Measurements from ENCODE around the gene ZNHIT3.
"Not testable (repeated sequence)": the region's sequence is repeated elsewhere in the genome, so short reads cannot be mapped to it uniquely, and the experiment has no call there.

ZNHIT3 gene

DNA sequence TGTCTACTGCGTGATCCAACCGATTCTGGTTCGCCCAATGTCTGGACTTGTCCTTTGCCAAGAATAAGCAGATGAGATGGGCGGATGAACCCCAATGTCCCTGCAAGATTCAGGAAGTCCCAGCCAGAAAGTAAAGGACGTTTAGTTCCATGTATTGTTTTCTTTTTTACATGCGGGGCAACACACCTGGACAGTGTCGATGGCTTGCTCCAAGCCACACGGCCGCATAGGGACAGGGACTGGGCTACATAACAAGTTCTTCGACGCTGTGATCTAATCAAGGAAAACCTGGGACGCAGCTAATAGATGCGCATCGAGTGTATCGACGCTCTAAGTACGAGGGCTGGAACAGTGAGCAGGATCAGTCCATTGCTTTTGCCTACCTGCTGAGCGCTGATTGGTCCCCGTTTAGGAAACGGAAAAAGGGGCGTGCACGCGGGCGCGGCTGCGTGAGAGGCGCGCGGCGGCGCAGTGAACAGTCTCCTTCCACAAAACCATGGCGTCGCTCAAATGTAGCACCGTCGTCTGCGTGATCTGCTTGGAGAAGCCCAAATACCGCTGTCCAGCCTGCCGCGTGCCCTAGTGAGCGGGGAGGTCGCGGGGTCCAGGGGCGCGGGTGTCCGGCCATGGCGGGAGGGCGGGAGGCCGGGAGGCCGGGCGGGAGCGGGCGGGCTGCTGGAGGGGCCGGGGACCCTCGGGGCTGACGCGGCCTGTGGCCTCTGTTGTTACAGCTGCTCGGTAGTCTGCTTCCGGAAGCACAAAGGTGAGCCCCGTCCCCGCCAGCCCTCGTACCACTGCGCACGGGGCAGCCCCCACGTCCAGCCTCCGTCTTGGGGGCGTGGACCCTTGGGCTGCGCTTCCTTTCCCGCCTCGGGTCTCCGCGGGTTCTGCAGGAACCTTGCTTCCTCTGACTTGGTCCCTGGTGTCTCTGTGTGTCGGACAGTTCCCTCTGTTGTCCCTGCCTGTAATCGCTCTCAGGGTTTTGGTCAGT, at the start of gene ZNHIT3:
ZNHIT3 (plus strand) TSS at position 478 of the 991 bp plus-strand sequence; CDS start at position 497, 19 bp downstream.
- peak; percentile 97 for ATAC-seq (replicated peaks; ENCODE audit: extremely low read depth, poor library complexity, severe bottlenecking)
- peaks cover 19% of the 10 kb centered on the region for H3K36me3 Mint-ChIP-seq (ENCODE audit: insufficient read depth)
- H3K4me1 Mint-ChIP-seq: peaks cover 39% of the 10 kb centered on the region
- no peaks in the 10 kb centered on the region for H3K9me3 Mint-ChIP-seq
- peak; percentile 77 to 86 for DNase-seq (ENCODE audit: low spot score in 2 of 2)
- peaks cover 13% of the 10 kb centered on the region for H3K27me3 Mint-ChIP-seq
- H3K4me3 Mint-ChIP-seq: peak within 1 kb of the TSS; percentile 93
- peak within 1 kb of the TSS; percentile 94 for H3K27ac Mint-ChIP-seq (ENCODE audit: low read depth)

DNA sequence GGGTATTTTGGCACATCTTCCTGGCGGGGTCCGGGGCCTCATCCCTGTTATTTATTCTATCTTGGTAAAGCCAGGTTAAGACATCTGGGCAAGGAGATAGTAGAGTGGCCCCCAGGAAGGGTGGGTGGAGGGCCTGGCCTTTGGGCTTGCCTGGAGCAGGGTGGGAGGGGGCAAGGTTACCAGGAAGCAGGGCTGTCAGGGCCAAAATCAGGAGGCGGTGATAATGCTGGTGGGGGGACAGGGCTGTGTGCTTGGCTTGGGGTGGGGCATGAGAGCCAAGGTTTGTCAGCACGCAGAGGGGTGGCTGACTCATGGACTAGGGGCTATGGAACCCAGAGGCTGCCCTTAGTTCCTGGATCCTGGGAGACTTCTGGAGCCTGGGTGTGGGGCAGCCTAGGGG, 44.7 kb upstream of the ZNHIT3 start:
- not testable (repeated sequence) for H3K4me3 Mint-ChIP-seq; DNase-seq (ENCODE audit: low spot score in 2 of 2); H3K27ac Mint-ChIP-seq (ENCODE audit: low read depth); H3K4me1 Mint-ChIP-seq; H3K27me3 Mint-ChIP-seq; H3K36me3 Mint-ChIP-seq (ENCODE audit: insufficient read depth); ATAC-seq (replicated peaks; ENCODE audit: extremely low read depth, poor library complexity, severe bottlenecking); H3K9me3 Mint-ChIP-seq

DNA sequence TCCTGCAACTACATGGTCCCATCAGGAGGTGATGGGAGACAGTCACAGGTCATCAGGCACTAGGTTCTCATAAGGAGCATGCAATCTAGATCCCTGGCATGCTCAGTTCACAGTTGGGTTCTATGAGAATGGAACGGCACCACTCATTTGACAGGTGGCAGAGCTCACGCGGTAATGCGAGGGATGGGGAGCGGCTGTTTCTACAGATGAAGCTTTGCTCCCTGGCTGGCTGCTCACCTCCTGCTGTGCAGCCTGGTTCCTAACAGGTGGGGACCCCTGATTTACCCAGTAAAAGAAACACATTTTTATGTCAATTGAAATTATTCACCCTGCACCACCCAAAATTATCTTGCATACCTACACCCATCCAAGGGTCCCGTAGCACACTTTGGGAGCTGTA, 42.7 kb upstream of the ZNHIT3 start:
- no peak for ATAC-seq (replicated peaks; ENCODE audit: extremely low read depth, poor library complexity, severe bottlenecking)
- DNase-seq (ENCODE audit: low spot score in 2 of 2): no peak
- Mint-ChIP-seq H3K9me3 (no peaks in the 10 kb centered on the region), H3K27ac (ENCODE audit: low read depth) (no peak overlapping the region), H3K36me3 (ENCODE audit: insufficient read depth) (no peaks in the 10 kb centered on the region), H3K4me3 (no peak overlapping the region), H3K4me1 (no peaks in the 10 kb centered on the region), H3K27me3 (no peaks in the 10 kb centered on the region)

DNA sequence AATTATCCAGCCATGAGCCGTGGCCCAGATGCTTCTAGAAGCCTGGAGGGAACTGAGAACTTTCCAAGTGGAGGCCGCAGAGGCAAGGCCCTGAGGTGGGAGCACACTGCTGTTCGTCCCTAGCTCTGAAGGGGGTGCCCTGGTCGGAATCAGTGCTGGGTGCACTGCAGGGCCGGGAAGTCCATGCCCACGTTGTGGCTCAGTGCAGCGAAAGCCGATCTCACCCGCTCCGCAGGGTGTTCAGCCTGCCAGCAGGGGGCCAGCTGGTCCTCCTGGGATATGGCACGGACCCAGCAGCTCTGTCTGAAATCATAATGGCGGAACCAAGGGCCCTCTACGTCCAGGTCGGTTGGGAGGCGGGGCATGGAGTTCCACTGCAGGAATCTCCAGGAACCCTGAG, 36.5 kb upstream of the ZNHIT3 start:
- not testable (repeated sequence) for H3K4me1 Mint-ChIP-seq; H3K9me3 Mint-ChIP-seq; H3K4me3 Mint-ChIP-seq; DNase-seq (ENCODE audit: low spot score in 2 of 2); H3K27ac Mint-ChIP-seq (ENCODE audit: low read depth); ATAC-seq (replicated peaks; ENCODE audit: extremely low read depth, poor library complexity, severe bottlenecking); H3K36me3 Mint-ChIP-seq (ENCODE audit: insufficient read depth)
- H3K27me3 Mint-ChIP-seq: peaks cover 10% of the 10 kb centered on the region

DNA sequence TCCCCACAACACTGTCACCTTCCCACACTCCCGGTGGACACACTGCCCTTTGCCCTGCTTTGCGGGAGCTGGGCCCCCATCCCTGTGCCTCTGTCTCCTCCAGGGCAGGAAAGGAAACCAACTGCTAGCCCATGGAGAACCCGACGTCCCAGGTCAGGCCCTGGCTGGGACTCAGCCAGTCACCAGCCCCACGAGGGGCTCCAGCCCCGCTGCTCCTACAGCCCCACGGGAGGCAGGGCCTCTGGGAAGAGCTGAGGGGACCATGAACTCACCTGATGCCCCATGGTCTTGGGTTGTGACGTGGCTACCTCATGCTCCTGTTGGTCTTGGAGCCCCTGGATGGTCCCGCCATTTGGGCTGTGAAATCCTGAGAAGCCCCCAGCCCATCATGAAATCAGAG, 33.6 kb upstream of the ZNHIT3 start:
- DNase-seq (ENCODE audit: low spot score in 2 of 2); H3K9me3 Mint-ChIP-seq; H3K4me3 Mint-ChIP-seq; H3K4me1 Mint-ChIP-seq; ATAC-seq (replicated peaks; ENCODE audit: extremely low read depth, poor library complexity, severe bottlenecking); H3K36me3 Mint-ChIP-seq (ENCODE audit: insufficient read depth); H3K27ac Mint-ChIP-seq (ENCODE audit: low read depth): not testable (repeated sequence)
- H3K27me3 Mint-ChIP-seq: peaks cover 24% of the 10 kb centered on the region

DNA sequence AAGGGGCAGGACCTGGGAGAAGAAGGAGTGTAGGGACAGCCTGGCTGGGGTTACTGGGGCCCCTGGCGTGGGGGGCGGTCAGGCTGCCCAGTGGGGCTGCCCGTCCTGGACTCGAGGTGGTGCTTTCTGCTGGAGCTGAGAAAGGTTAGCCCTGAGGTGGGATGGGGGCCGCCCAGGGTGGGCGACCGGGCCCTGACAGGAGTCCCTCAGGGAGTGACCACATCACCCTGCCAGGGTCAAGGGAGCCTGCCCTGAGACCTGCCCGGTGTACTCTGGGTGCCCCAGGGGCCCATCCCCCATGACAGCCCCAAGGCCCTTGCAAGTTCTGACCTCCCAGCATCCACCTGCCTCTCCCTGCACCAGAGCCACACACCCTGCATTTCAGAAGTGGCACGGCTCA, 28.8 kb upstream of the ZNHIT3 start:
- peaks cover 63% of the 10 kb centered on the region for H3K27me3 Mint-ChIP-seq
- H3K4me1 Mint-ChIP-seq; ATAC-seq (replicated peaks; ENCODE audit: extremely low read depth, poor library complexity, severe bottlenecking); H3K36me3 Mint-ChIP-seq (ENCODE audit: insufficient read depth); DNase-seq (ENCODE audit: low spot score in 2 of 2); H3K4me3 Mint-ChIP-seq; H3K27ac Mint-ChIP-seq (ENCODE audit: low read depth); H3K9me3 Mint-ChIP-seq: not testable (repeated sequence)

DNA sequence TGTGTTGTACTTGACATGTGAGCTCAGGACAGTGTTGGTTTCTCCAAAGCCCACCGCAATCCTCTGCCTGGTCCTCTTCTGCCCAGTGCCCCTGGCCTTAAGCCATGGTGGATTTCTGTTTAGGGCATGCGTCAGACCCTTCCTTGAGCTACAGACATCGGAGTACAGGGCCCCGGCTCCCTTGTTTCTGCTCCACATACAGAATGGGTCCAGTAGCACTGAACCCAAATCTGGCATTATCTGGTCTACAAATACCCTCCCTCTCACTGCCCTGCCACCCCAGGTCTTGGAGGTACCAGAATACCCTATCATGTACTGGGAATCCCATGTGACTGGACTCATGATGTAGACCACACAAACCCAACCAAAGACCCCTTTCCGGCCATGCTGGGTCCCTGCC, 27.4 kb upstream of the ZNHIT3 start:
- peaks cover 70% of the 10 kb centered on the region for H3K27me3 Mint-ChIP-seq
- H3K4me3 Mint-ChIP-seq: no peak overlapping the region
- no peak for ATAC-seq (replicated peaks; ENCODE audit: extremely low read depth, poor library complexity, severe bottlenecking)
- no peak for DNase-seq (ENCODE audit: low spot score in 2 of 2)
- H3K4me1 Mint-ChIP-seq: no peaks in the 10 kb centered on the region
- peaks cover 2% of the 10 kb centered on the region for H3K36me3 Mint-ChIP-seq (ENCODE audit: insufficient read depth)
- H3K9me3 Mint-ChIP-seq: no peaks in the 10 kb centered on the region
- no peak overlapping the region for H3K27ac Mint-ChIP-seq (ENCODE audit: low read depth)

DNA sequence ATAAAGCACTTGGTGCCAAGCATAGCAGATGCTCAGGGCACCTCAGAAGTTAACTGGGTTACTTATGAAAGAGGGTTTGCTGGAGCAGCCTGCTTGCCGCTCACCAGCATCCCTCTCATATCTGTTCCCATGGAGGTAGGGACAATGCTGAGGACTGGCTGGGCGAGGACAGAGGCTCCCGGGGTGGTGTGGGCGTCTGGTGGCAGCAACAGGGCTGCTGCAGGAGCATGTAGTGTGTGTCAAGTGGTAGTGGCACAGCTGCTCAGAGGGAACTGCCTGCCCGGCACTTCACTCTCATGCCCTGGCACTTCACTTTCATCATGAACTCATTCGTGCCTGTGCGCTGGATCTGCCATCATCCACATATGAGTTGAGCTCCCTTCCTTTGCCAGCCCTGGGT, 26.9 kb upstream of the ZNHIT3 start:
- H3K36me3 Mint-ChIP-seq (ENCODE audit: insufficient read depth): peaks cover 2% of the 10 kb centered on the region
- H3K9me3 Mint-ChIP-seq: no peaks in the 10 kb centered on the region
- H3K27me3 Mint-ChIP-seq: peaks cover 71% of the 10 kb centered on the region
- no peak for DNase-seq (ENCODE audit: low spot score in 2 of 2)
- H3K27ac Mint-ChIP-seq (ENCODE audit: low read depth): no peak overlapping the region
- no peaks in the 10 kb centered on the region for H3K4me1 Mint-ChIP-seq
- no peak overlapping the region for H3K4me3 Mint-ChIP-seq
- no peak for ATAC-seq (replicated peaks; ENCODE audit: extremely low read depth, poor library complexity, severe bottlenecking)

DNA sequence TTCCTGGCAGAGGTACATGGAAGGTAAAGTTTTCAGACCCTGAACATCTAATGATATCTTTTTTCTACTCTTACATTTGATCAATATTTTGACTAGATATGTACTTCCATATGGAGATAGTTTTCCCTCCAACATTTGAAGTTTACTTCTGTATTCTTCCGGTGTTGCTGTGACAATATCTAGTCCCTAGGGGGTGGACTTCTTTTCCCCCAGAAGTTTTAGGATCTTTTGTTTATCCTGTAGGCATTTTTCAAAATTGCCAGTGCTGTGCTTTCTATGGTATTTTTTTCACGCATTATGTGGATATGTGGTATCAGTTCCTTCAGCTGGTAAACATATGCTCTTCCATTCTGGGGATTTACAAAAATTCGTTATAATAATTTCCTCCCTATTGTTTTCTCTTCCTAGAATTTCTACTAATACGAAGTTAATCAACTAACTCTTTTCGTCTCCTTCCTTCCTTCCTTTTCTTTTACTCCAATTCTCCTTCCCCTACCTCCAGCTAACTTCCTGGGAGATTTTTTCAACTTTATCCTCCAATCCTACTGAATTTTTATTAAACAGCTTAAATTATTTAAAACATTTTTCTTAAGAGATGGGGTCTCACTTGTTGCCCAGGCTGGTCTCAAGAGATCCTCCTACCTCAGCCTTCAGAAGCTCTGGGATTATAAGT, 26.1 kb upstream of the ZNHIT3 start:
- Mint-ChIP-seq H3K9me3 (no peaks in the 10 kb centered on the region), H3K4me3 (no peak overlapping the region), H3K36me3 (ENCODE audit: insufficient read depth) (peaks cover 2% of the 10 kb centered on the region), H3K4me1 (no peaks in the 10 kb centered on the region), H3K27ac (ENCODE audit: low read depth) (no peak overlapping the region), H3K27me3 (peaks cover 73% of the 10 kb centered on the region)
- no peak for ATAC-seq (replicated peaks; ENCODE audit: extremely low read depth, poor library complexity, severe bottlenecking)
- DNase-seq (ENCODE audit: low spot score in 2 of 2): no peak

DNA sequence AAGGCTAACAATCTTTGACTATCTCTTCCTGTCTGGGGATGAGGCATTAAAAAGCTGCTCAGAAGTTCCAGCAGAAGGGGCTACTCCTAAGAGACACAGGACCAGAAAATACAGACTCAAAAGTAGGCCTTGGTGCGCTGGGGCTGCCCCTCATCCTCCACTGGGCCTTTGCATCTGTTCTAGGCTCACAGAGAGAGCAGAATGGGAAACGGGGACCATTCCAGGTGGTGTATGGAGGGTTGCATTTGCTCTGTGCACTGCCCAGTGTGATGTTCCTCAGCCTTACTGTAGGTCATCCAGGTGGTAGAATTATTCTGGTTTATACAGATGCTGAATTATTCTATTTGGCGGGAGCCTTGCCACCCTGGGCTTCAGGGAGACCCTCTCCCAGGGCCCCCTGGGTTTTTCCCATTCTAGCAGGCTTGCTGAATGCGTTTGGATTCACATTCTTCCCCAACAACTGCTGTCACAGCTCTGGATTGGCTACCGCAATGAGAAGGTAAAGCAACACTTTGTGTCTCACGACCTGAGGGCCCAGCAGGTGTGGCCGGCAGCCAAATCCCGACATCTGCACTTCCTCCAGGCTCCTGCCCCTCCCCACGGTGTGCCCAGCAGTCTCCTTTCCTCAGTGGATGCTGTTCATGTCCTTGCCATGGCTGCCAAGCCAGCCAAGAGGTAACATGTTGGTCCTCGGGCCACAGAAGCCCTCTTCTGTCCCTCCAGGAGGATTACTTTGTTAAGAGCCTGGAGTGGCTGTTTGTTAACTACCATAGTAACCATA, 25.0 kb upstream of the ZNHIT3 start:
- Mint-ChIP-seq H3K4me3 (no peak overlapping the region), H3K9me3 (no peaks in the 10 kb centered on the region), H3K27ac (ENCODE audit: low read depth) (no peak overlapping the region), H3K27me3 (peaks cover 71% of the 10 kb centered on the region), H3K36me3 (ENCODE audit: insufficient read depth) (peaks cover 2% of the 10 kb centered on the region), H3K4me1 (no peaks in the 10 kb centered on the region)
- DNase-seq (ENCODE audit: low spot score in 2 of 2) (no peak), ATAC-seq (replicated peaks; ENCODE audit: extremely low read depth, poor library complexity, severe bottlenecking) (no peak)

DNA sequence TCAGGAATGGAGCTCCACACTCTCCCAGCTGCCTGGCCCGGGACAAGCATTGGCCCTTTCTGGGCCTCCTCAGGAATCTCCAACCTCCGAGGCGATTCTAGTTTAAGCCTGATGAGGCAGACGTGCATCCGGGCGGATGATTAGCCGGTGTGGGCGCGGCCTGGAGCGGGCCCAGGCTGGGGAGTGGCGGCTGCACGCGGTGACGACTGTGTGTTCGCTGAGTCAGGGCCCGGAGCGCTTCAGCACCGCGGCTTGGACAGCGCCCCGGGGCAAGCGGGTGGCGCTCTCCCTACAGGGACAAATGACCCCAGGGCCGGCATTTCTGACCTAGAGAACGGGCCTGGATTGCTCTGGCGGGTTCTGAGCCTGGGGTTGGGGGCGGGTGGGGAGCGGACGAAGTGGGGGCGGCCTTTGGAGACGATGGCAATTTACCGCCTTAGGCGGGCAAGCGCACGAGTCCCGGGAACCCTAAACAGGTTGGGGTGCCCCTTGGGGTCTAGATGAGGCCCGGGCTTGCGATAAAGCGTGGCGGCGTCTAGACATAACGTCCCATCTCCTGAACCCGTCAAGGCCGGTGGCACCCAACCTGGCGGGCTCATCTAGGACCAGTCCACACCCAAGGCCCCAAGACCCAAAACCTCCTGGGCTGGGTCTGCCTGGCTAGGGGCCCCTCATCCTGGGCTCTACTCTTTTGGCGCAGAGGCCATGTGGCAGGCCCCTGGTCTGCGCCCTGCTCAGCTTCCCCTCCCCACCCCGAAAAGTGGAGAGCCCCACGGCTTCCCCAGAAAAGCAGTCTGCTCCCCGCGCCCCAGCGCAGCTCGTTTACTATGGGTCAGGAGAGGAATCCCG, 22.3 kb upstream of the ZNHIT3 start:
- Mint-ChIP-seq H3K36me3 (ENCODE audit: insufficient read depth) (peaks cover 2% of the 10 kb centered on the region), H3K9me3 (no peaks in the 10 kb centered on the region), H3K4me1 (no peaks in the 10 kb centered on the region), H3K4me3 (no peak overlapping the region), H3K27me3 (peaks cover 90% of the 10 kb centered on the region), H3K27ac (ENCODE audit: low read depth) (no peak overlapping the region)
- peak; percentile 78 for ATAC-seq (replicated peaks; ENCODE audit: extremely low read depth, poor library complexity, severe bottlenecking)
- DNase-seq (ENCODE audit: low spot score in 2 of 2): peak in 1 of 2 donors; percentile 33

DNA sequence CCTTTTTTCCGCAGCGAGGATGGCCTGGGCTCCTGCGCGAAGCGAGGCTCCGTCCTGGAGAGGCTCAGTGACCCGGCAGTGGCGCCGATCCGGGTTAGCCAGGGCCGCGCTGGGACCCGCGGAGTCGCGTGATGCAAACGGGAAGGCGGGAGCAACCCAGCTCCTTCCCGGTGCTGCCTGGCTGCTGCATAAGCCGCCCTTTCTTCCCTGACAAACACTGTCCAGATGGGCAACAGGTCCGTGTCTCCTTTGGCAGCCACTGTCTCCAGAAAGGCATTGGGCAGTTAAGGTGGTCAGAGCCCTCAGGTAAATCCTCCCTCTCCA, 21.8 kb upstream of the ZNHIT3 start:
- ATAC-seq (replicated peaks; ENCODE audit: extremely low read depth, poor library complexity, severe bottlenecking): no peak
- no peak overlapping the region for H3K4me3 Mint-ChIP-seq
- H3K9me3 Mint-ChIP-seq: no peaks in the 10 kb centered on the region
- peaks cover 2% of the 10 kb centered on the region for H3K36me3 Mint-ChIP-seq (ENCODE audit: insufficient read depth)
- H3K27ac Mint-ChIP-seq (ENCODE audit: low read depth): no peak overlapping the region
- no peaks in the 10 kb centered on the region for H3K4me1 Mint-ChIP-seq
- peaks cover 90% of the 10 kb centered on the region for H3K27me3 Mint-ChIP-seq
- no peak for DNase-seq (ENCODE audit: low spot score in 2 of 2)
